Brain microvascular endothelial cell (primary cell): ENCODE results near the gene LYAR.
"Not testable (repeated sequence)": the region's sequence is repeated elsewhere in the genome, so short reads cannot be mapped to it uniquely, and the experiment has no call there.

Source experiments
- DNase-seq: peaks from one replicate; pipeline ENCODE4 v3.0.0-alpha.2; 2020
- H3K27ac ChIP-seq: fragments of 250-450 bp; sonication (Bioruptor Pico); 2 replicates; pipeline ENCODE4 v1.5.1; 2020; ENCODE audit warnings: mild to moderate bottlenecking, moderate library complexity
- H3K27me3 ChIP-seq: fragments of 250-450 bp; sonication (Bioruptor Pico); replicated peaks from 2 replicates; pipeline ENCODE4 v1.5.1; 2020; ENCODE audit warnings: mild to moderate bottlenecking
- H3K36me3 ChIP-seq: fragments of 250-450 bp; sonication (Bioruptor Pico); replicated peaks from 2 replicates; pipeline ENCODE4 v1.5.1; 2020; ENCODE audit warnings: mild to moderate bottlenecking
- H3K4me3 ChIP-seq: 2 replicates; pipeline ENCODE4 v1.5.1; 2011; ENCODE audit warnings: low read depth, mild to moderate bottlenecking, control low read depth, low read length, moderate library complexity
- in situ Hi-C: cut with HindIII; loops from 2 replicates; pipeline ENCODE4 v1.10.0; 2017; ENCODE audit warnings: low sequenced_read_pairs, low pct_ligation_motif_present
- TF ChIP-seq, protein P1 (sequence below): IDR thresholded peaks from 2 replicates; pipeline ENCODE4 v1.5.1; 2011; ENCODE audit warnings: low read depth, mild to moderate bottlenecking, moderate library complexity, low read length, control low read depth, inconsistent platforms; ENCODE audit errors: missing control alignments

LYAR gene

DNA sequence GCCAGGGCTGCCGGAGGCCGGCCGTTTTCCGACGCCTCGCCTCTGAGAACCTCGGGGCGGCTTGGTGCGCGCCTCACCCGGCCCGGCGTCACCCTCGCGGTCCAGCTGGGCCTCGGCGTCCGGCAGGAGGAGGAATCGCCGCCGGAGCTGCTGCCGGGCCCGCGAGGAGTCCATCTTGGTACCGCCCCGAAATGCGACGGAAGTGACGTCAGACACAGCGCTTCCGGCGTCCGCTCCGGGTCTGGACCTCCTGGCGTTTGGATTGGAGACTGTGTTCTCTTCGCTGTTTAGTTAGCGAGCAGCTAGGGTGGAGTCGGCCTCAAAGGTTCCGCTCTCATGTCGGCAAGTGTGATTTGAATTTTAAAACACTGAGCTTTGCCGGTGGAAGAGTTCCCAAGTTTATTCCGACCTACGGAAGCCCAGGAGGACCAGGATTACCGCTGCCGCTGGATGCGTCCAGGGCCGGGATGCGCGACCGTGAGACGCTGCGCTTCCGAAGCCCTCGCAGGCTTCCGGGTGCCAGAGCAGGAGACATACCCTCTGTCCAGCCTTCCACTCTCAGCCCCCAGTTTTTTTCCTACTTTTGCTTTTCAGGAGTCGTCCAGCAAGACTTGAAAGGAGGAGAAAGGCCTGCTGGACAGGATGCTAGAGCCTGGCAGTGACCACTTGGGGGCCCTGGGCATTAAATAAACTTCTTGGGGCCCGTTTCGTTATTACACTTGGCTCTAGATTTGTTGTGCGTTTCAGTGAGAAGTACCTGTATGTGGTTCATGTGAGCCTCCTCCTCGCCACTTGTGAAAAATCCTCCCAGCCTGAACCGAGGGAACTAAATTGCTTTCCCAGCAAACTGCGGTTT is 41.7 kb downstream of the LYAR start, which contains the start of gene TMEM128:
TSS of gene TMEM128 (minus strand) at position 195 of the 856 bp plus-strand sequence. CDS start at position 174, 21 bp downstream.
- peak within 1 kb of the TSS; percentile 84 for H3K4me3 ChIP-seq
- no peaks in the 10 kb centered on the region for H3K27me3 ChIP-seq
- peak within 1 kb of the TSS; percentile 97 for H3K27ac ChIP-seq
- in situ Hi-C loops, result no loop called here
- DNase-seq, result peak; percentile 89
- peaks cover 6% of the 10 kb centered on the region for H3K36me3 ChIP-seq
- TF ChIP-seq, protein P1, sequence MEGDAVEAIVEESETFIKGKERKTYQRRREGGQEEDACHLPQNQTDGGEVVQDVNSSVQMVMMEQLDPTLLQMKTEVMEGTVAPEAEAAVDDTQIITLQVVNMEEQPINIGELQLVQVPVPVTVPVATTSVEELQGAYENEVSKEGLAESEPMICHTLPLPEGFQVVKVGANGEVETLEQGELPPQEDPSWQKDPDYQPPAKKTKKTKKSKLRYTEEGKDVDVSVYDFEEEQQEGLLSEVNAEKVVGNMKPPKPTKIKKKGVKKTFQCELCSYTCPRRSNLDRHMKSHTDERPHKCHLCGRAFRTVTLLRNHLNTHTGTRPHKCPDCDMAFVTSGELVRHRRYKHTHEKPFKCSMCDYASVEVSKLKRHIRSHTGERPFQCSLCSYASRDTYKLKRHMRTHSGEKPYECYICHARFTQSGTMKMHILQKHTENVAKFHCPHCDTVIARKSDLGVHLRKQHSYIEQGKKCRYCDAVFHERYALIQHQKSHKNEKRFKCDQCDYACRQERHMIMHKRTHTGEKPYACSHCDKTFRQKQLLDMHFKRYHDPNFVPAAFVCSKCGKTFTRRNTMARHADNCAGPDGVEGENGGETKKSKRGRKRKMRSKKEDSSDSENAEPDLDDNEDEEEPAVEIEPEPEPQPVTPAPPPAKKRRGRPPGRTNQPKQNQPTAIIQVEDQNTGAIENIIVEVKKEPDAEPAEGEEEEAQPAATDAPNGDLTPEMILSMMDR, result peak; percentile 45

DNA sequence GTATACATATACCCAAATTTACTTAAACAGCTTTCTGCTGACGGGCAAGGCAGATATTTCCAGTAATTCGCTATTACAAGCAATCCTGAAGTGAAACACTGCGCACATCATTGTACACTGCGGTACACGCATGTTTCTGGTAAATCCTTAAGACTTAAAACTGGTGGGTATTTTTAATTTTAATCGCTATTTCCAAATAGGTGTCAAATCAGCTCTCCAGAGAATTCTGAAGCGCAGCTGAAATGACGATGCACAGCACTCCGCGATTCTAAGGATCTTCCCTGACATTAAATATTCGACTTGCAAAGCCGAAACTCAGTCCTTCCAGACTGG is 42.3 kb downstream of the LYAR start:
- Histone ChIP-seq H3K27me3 (no peaks in the 10 kb centered on the region), H3K27ac (peak overlapping the region; percentile 97), H3K4me3 (peak overlapping the region; percentile 84), H3K36me3 (peaks cover 6% of the 10 kb centered on the region)
- no peak for DNase-seq
- TF ChIP-seq, protein P1, result no peak
- in situ Hi-C loops, result no loop called here

DNA sequence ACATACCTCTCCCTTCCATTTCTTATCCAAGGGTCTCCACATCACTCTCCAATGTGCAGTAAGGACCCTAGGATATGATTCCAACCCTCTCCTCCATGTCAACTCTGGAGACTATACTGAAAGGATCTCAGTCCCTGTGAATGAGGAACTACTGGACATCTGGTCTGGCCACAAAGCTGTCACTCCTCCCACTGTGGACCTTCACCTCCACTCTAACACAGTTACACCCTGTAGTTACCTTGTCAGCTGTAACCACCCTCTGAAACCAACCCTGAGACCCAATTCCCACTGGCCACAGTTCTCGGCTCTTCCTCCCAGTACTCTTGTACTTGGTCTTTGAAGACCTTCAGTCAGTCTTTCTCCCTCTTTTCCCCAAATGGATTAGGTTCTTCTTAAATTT is 44.8 kb downstream of the LYAR start:
- no peak for DNase-seq
- no peak overlapping the region for H3K4me3 ChIP-seq
- TF ChIP-seq, protein P1, result no peak
- no peaks in the 10 kb centered on the region for H3K27me3 ChIP-seq
- peaks cover 12% of the 10 kb centered on the region for H3K36me3 ChIP-seq
- in situ Hi-C loops, result no loop called here
- H3K27ac ChIP-seq, result no peak overlapping the region

DNA sequence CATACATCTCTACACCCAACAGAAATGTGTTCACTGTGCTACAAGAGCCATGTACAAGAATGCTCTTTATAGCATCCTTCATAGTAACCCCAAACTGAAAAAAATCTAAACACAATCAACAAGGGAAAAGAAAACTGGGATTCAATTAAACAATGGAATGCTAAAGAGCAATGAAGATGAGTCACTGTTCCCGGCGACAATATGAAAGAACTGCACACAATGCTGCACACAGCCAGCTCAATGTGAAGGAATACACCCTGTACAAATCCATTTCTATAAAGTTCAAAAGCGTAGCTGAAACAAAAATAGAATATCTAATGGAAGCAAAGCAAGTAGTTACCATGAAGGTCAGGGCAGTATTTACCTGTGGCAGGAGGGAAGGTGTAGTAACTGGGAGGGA is 50.4 kb downstream of the LYAR start:
- in situ Hi-C loops, result not testable (repeated sequence)

DNA sequence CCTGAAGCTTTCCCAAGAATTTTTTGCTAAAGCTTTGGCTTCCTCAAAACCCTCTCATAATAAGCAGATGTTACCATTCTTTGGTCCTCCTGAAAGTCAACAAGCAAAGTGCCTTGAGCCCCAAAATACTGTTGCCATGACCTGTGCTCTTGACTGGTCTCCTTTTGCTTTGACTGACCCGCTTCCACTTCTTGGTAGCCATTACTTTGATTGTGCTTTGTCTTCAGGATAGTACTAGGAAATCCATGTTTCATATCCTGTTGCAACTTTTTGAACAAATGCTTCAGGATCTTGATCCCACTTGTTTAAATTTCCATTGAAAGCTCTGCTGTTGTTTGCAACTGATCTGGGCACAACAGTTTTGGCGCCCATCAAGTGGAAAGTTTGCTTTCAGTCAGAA is 56.3 kb downstream of the LYAR start:
- in situ Hi-C loops, result no loop called here
- H3K36me3 ChIP-seq, result no peaks in the 10 kb centered on the region
- no peak overlapping the region for H3K27ac ChIP-seq
- TF ChIP-seq, protein P1, result no peak
- DNase-seq, result no peak
- H3K4me3 ChIP-seq, result no peak overlapping the region
- H3K27me3 ChIP-seq, result peaks cover 4% of the 10 kb centered on the region

More for the DNA sequence above, 50.4 kb downstream of the LYAR start:
- peaks cover 11% of the 10 kb centered on the region for H3K36me3 ChIP-seq
- not testable (repeated sequence) for H3K4me3 ChIP-seq, H3K27me3 ChIP-seq, H3K27ac ChIP-seq, DNase-seq

DNA sequence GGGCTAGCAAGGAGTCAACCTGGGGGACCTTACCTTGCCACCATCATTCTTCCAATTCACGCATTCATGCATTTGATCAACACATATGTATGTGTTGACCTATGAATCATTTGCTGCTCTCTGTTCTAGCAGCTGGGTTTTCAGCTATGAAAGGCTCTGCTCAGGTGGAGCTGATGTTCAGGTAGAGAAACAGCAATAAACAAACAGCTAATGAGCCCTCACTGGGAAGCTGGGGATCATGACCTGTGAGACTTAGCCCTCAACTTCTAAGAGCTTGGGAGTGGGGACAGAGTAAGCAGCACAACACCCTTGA is 61.6 kb downstream of the LYAR start:
- no peaks in the 10 kb centered on the region for H3K36me3 ChIP-seq
- DNase-seq, result no peak
- H3K4me3 ChIP-seq, result no peak overlapping the region
- in situ Hi-C loops, result no loop called here
- H3K27ac ChIP-seq, result no peak overlapping the region
- H3K27me3 ChIP-seq, result peaks cover 24% of the 10 kb centered on the region
- TF ChIP-seq, protein P1, result no peak
